ENCODE measurements around the gene CLHC1.
"Not testable (repeated sequence)": the region's sequence is repeated elsewhere in the genome, so short reads cannot be mapped to it uniquely, and the experiment has no call there.

DNA sequence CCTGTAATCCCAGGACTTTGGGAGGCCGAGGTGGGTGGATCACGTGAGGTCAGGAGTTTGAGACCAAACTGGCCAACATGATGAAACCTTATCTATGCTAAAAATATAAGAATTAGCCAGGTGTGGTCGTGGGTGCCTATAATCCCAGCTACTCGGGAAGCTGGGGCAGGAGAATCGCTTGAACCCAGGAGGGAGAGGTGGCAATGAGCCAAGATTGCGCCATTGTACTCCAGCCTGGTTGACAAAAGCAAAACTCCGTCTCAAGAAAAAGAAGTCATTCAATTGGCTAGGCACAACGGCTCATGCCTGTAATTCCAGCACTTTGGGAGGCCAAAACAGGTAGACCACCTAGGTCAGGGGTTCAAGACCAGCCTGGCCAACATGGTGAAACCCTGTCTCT is 9.5 kb upstream of the CLHC1 start:
- not testable (repeated sequence) for TF ChIP-seq CTCF, POLR2A (IDR thresholded peaks at IDR 0.05)
